Neural cell (in vitro differentiated cells): ENCODE measurements around the gene BRD7. TPM values are rescaled to one million over a fixed set of nuclear protein-coding genes. Genes with fewer than 3 reads are reported as not detected.

Experiments
- H2AFZ ChIP-seq: fragments of 200-600, 300-800 bp; sonication (generic), shearing (Covaris generic); 2 replicates; pipeline ENCODE4 v1.6.0; 2014; ENCODE audit warnings: low read depth, mild to moderate bottlenecking, antibody characterized with exemption, low read length, moderate library complexity
- H3F3A ChIP-seq: fragments of 200-600 bp; shearing (Covaris generic); 2 replicates; pipeline ENCODE4 v1.6.1; 2016; ENCODE audit warnings: mild to moderate bottlenecking, moderate library complexity, mixed read lengths, antibody characterized with exemption, low read length; ENCODE audit not compliant: insufficient read depth, poor library complexity, severe bottlenecking
- H3K27ac ChIP-seq: fragments of 200-600, 300-800 bp; sonication (generic), shearing (Covaris generic); 2 replicates; pipeline ENCODE4 v1.5.1; 2014; ENCODE audit warnings: mild to moderate bottlenecking, low read length, moderate library complexity
- H3K27me3 ChIP-seq: fragments of 300-800, 200-600 bp; sonication (generic), shearing (Covaris generic); 2 replicates; pipeline ENCODE4 v1.6.0; 2014; ENCODE audit warnings: mild to moderate bottlenecking, low read depth, low read length, moderate library complexity; ENCODE audit not compliant: insufficient read depth
- H3K36me3 ChIP-seq: fragments of 300-800, 200-600 bp; sonication (generic), shearing (Covaris generic); 2 replicates; pipeline ENCODE4 v1.5.1; 2014; ENCODE audit warnings: mild to moderate bottlenecking, antibody characterized with exemption, low read length, moderate library complexity; ENCODE audit not compliant: insufficient read depth
- H3K4me2 ChIP-seq: fragments of 300-800, 200-600 bp; sonication (generic), shearing (Covaris generic); 2 replicates; pipeline ENCODE4 v1.6.0; 2014; ENCODE audit warnings: mild to moderate bottlenecking, low read length
- H3K4me3 ChIP-seq: fragments of 300-800, 200-600 bp; sonication (generic), shearing (Covaris generic); 2 replicates; pipeline ENCODE4 v1.5.1; 2014; ENCODE audit warnings: mild to moderate bottlenecking, low read length, moderate library complexity
- H3K79me2 ChIP-seq: fragments of 200-600 bp; shearing (Covaris generic); replicated peaks from 2 replicates; pipeline ENCODE4 v1.6.0; 2014; ENCODE audit warnings: mild to moderate bottlenecking, low read length, moderate library complexity; ENCODE audit not compliant: insufficient read depth
- H3K9ac ChIP-seq: fragments of 300-800, 200-600 bp; sonication (generic), shearing (Covaris generic); 2 replicates; pipeline ENCODE4 v1.6.1; 2016; ENCODE audit warnings: mild to moderate bottlenecking, low read length, mixed read lengths
- H3K9me2 ChIP-seq: fragments of 200-600 bp; shearing (Covaris generic); 2 replicates; pipeline ENCODE4 v1.6.1; 2016; ENCODE audit warnings: mild to moderate bottlenecking, low read length, mixed read lengths; ENCODE audit not compliant: insufficient read depth
- H3K9me3 ChIP-seq: fragments of 200-600, 300-800 bp; sonication (generic), shearing (Covaris generic); 2 replicates; pipeline ENCODE4 v1.6.1; 2016; ENCODE audit warnings: mild to moderate bottlenecking, mixed run types, low read length, moderate library complexity, mixed read lengths
- H4K20me1 ChIP-seq: fragments of 200-600 bp; shearing (Covaris generic); 2 replicates; pipeline ENCODE4 v1.6.1; 2016; ENCODE audit warnings: mild to moderate bottlenecking, mixed run types; ENCODE audit not compliant: insufficient read depth
- CTCF ChIP-seq: fragments of 450-650 bp; IDR thresholded peaks from 2 replicates; pipeline ENCODE4 v1.5.1; 2014; ENCODE audit warnings: antibody characterized with exemption, mild to moderate bottlenecking, moderate library complexity; ENCODE audit not compliant: poor library complexity, severe bottlenecking
- EP300 ChIP-seq: fragments of 450-650 bp; conservative IDR thresholded peaks from 2 replicates; pipeline ENCODE4 v1.6.1; 2014; ENCODE audit warnings: antibody characterized with exemption, mild to moderate bottlenecking, moderate library complexity; ENCODE audit not compliant: poor library complexity, severe bottlenecking
- EZH2 ChIP-seq: fragments of 200-600, 300-800 bp; shearing (Covaris generic), sonication (generic); IDR thresholded peaks from 2 replicates; pipeline ENCODE4 v1.6.1; 2014; ENCODE audit warnings: antibody characterized with exemption, low read length, borderline replicate concordance, mild to moderate bottlenecking; ENCODE audit not compliant: insufficient read depth, poor library complexity, severe bottlenecking
- MXI1 ChIP-seq: fragments of 450-650 bp; conservative IDR thresholded peaks from 2 replicates; pipeline ENCODE4 v1.6.1; 2014; ENCODE audit warnings: antibody characterized with exemption, mild to moderate bottlenecking; ENCODE audit not compliant: poor library complexity, severe bottlenecking
- POLR2AphosphoS5 ChIP-seq: IDR thresholded peaks from 2 replicates; pipeline ENCODE4 v1.6.1; 2012
- RAD21 ChIP-seq: fragments of 450-650 bp; conservative IDR thresholded peaks from 2 replicates; pipeline ENCODE4 v1.6.1; 2014; ENCODE audit warnings: antibody characterized with exemption, mild to moderate bottlenecking, moderate library complexity
- REST ChIP-seq: IDR thresholded peaks from 2 replicates; pipeline ENCODE4 v1.6.1; 2012; ENCODE audit warnings: borderline replicate concordance
- SMC3 ChIP-seq: fragments of 450-650 bp; conservative IDR thresholded peaks from 2 replicates; pipeline ENCODE4 v1.6.1; 2014; ENCODE audit warnings: antibody characterized with exemption, mild to moderate bottlenecking, moderate library complexity; ENCODE audit not compliant: poor library complexity
- TAF1 ChIP-seq: IDR thresholded peaks from 2 replicates; pipeline ENCODE4 v1.6.1; 2012; ENCODE audit warnings: low read depth
- polyA plus RNA-seq: library from polyadenylated mRNA; depleted of rRNA; stranded (reverse); fragments of >200 nt; gene quantifications from 2 replicates; pipeline ENCODE4 v1.2.3, GENCODE V29; 2014

BRD7 gene
- polyA plus RNA-seq, 1 donor from 2014 or later: 57.2 TPM

DNA sequence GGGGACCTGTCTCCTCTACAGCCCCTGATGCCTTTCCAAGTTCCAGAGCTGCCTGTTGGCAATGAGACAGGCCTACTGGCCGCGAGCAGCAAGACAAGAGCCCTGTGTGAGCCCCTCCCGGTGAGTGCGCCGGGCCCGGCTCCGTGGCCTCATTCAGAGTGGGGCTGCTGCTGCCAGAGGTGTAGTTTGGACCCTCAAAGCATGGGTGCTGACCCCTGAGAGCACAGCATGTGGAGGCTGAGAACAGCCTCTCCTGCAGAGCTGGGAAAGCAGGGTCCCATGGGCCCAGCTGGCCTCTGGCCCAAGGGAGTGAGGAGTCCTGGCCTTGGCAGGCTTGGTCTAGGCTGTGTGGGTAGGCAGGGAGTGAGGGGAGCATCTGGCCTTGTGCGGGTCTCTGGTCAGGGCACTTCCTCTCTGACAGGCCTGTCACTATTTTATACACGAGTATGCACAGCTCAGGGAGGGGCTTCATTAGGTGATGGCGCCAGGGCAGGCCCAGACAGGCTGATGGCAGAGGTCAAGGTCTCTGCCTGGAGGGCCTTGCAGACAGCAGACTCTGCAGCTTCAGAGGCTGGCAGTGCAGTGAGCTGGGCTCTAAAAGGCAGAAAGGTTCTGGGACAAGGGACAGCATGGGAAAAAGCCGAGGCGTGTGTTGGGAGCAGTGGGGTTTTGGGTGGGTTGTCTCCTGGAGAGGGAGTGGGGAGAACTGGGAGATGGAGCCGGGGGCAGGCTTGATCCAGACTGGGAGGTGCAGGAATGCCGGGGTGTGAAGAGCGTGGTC lies 59.1 kb downstream of the BRD7 start:
- H3K27ac ChIP-seq: no peak overlapping the region
- H2AFZ ChIP-seq: no peak overlapping the region

DNA sequence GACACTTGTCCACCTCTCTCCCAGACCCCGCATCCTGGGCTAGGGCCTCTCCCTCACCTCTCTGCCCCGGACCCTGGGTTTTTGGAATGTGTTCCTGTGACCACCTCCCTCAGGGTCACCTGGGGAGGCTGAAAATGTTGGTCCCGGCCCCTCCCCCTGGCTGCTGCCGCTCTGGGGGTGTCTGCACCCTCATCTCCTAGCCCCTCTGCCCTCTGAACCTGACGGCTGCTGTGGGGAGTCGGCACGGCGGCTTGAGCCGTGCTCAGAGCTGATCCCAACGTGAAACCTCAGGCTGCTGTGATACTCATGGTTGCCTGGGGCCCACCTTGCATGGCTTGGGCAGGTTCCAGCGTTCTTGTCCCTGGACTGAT lies 59.6 kb downstream of the BRD7 start:
- Histone ChIP-seq H3K27me3 (no peaks in the 10 kb centered on the region), H3K9me3 (no peaks in the 10 kb centered on the region), H4K20me1 (no peaks in the 10 kb centered on the region), H3K4me2 (no peak overlapping the region), H3K4me3 (no peak overlapping the region), H3K9me2 (no peaks in the 10 kb centered on the region), H3K79me2 (no peaks in the 10 kb centered on the region), H3F3A (no peaks in the 10 kb centered on the region), H2AFZ (no peak overlapping the region), H3K27ac (no peak overlapping the region), H3K9ac (no peak overlapping the region), H3K36me3 (no peaks in the 10 kb centered on the region)
- TF ChIP-seq TAF1 (no peak), RAD21 (no peak), REST (no peak), CTCF (no peak), EP300 (no peak), POLR2AphosphoS5 (no peak)

More for the DNA sequence above, 59.1 kb downstream of the BRD7 start:
- H4K20me1 ChIP-seq: no peaks in the 10 kb centered on the region
- H3K4me2 ChIP-seq: no peak overlapping the region
- no peaks in the 10 kb centered on the region for H3K9me2 ChIP-seq
- no peaks in the 10 kb centered on the region for H3K36me3 ChIP-seq
- TF ChIP-seq SMC3 (no peak), REST (no peak), TAF1 (no peak), RAD21 (no peak), MXI1 (no peak), POLR2AphosphoS5 (no peak), EP300 (no peak), CTCF (no peak), EZH2 (no peak)
- no peaks in the 10 kb centered on the region for H3K27me3 ChIP-seq
- no peaks in the 10 kb centered on the region for H3K79me2 ChIP-seq
- no peaks in the 10 kb centered on the region for H3F3A ChIP-seq
- no peak overlapping the region for H3K4me3 ChIP-seq
- H3K9ac ChIP-seq: no peak overlapping the region
- H3K9me3 ChIP-seq: no peaks in the 10 kb centered on the region
